ENCODE results near the gene PSME2.

GRCh38 chr14:24098229-24098926 is 48.0 kb downstream of the PSME2 start:
- no peak for TF ChIP-seq POLR2AphosphoS5 (IDR thresholded peaks at IDR 0.05)
- TF ChIP-seq CTCF (IDR thresholded peaks at IDR 0.05): no peak
- no peak for TF ChIP-seq EP300 (IDR thresholded peaks at IDR 0.05)
- no peak for TF ChIP-seq POLR2A (IDR thresholded peaks at IDR 0.05)
